Left ventricle myocardium superior (tissue), 1 donor: ENCODE data around the gene HMGCS2. TPM values are rescaled to one million over a fixed set of nuclear protein-coding genes. Genes with fewer than 3 reads are reported as not detected.
"Not testable (repeated sequence)": the region's sequence is repeated elsewhere in the genome, so short reads cannot be mapped to it uniquely, and the experiment has no call there.

Experiments
- ATAC-seq: fragments of 200-7000 bp; cut with Tn5 transposase; one replicate; pipeline ENCODE4 v1.9.1; 2020; ENCODE audit warnings: mild to moderate bottlenecking, moderate library complexity
- DNase-seq: peaks from one replicate; pipeline ENCODE4 v3.0.0-alpha.2; 2020
- intact Hi-C: fragments of 100-400 bp; cut with micrococcal nuclease; formaldehyde crosslinking; loops from one replicate; pipeline ENCODE4 v1.11.0; 2022
- total RNA-seq: library from RNA; stranded (reverse); fragmentation: NEBNext Ultra II Directional; extraction: Animal tissue kit (Norgen Biotek cat#: 25700); gene quantifications from one replicate; pipeline ENCODE4 v1.2.1, GENCODE V29; 2021
- donor health status: DM: no; HTN: yes; CAD: no; lungs with severe emphysema.

Gene HMGCS2
- total RNA-seq, 1 donor from 2014 or later: 149 TPM

DNA sequence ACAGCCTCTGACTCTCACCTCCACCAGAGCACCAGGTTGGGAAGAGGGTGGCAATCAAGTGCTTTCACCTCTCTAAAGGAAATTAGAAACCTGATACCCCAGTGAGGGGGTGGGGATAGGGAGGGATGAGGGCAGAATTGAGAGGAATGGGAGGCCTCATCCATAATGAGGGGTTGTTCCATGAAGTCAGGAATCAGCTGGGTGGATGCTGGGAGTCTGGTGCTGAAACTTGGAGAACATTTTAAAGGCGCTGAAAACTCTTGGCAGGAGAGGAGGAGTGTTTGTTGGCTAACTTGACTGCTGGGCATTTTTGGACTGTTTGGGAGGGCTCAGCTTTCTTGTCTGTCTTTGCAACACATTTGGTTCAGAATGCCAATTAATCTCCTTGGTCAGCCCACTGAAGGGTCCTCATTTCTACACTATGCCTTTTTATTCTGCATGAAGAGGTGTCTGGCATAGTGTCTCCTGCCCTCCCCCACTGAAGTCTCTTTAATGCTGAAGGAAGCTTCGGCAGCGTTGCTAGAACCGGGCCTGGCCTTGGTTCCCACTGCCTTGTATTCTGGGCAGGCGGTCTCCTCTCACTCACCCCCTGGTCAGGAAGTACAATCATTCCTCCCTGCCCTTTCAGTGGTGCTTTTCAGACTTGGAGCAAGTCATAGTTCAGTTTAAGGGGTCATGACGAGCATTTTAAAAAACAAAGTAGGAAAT lies 54.8 kb downstream of the HMGCS2 start:
- intact Hi-C loops: no loop called here
- ATAC-seq (peak; percentile 27), DNase-seq (no peak)

- no peak for ATAC-seq
- no peak for DNase-seq
- intact Hi-C loops: no loop called here
Measured at GRCh38 chr1:119713039-119713748, 55.5 kb downstream of the HMGCS2 start.

DNA sequence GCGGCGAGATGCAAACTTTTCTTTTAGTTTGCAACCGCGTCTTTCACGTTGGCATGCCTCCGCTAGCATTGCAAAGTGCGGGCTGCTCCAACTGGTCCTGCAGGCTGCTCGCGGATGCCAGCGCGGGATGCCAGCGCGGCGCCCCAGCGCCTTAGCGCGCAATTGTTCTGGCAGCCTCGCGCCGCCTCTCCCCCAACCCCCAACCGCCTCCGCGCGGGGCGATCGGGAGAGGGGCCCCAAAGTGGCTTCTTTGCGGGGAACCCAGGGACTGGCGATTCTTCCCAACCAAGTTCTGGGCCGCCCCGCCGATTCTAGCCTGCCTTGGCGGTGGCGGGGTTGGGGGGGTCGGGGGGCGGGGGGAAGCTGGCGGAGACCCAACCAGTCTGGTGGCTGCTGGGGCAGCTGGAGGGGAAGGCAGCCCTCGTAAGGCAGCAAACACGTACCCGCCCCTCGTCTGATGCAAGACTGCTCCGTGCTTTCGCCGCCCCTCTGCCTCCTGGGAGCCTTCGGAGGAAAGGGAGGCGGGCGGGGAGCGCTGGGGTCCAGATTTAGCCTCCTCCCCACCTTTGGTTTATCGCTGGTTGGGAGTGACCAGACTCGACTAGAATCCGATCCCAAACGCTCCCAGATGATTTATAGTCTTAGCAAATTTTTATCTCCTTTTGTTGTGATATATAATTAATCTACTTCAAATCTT lies 56.2 kb downstream of the HMGCS2 start:
- DNase-seq (peak; percentile 83), ATAC-seq (peak; percentile 94)
- intact Hi-C loops: no loop called here

DNA sequence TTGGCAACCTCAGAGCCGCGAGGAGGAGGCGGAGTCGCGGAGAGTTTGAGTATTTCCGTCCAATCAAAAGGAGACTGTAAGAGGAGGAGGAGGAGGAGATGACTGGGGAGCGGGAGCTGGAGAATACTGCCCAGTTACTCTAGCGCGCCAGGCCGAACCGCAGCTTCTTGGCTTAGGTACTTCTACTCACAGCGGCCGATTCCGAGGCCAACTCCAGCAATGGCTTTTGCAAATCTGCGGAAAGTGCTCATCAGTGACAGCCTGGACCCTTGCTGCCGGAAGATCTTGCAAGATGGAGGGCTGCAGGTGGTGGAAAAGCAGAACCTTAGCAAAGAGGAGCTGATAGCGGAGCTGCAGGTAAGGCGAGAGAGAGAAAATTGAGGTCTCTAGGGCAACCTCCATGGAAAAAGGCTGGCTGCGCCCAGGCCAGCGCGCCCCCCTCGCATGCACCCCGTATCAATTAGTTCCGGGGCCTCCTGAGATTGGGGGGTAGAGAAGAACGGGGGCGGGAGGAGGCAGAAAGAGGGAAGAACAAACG lies 56.8 kb downstream of the HMGCS2 start, which contains the start of gene PHGDH:
Gene PHGDH, plus strand, starts transcription at position 131 of the 538 bp plus-strand sequence. Its CDS starts 89 bp downstream, at position 220.
- peak; percentile 87 for ATAC-seq
- peak; percentile 74 for DNase-seq
- intact Hi-C loops: no loop called here

GRCh38 chr1:119711356-119711803 lies 57.3 kb downstream of the HMGCS2 start:
- intact Hi-C loops, DNase-seq, ATAC-seq: not testable (repeated sequence)

- DNase-seq, intact Hi-C loops, ATAC-seq: not testable (repeated sequence)
Measured at GRCh38 chr1:119706599-119706998, 62.1 kb downstream of the HMGCS2 start.

DNA sequence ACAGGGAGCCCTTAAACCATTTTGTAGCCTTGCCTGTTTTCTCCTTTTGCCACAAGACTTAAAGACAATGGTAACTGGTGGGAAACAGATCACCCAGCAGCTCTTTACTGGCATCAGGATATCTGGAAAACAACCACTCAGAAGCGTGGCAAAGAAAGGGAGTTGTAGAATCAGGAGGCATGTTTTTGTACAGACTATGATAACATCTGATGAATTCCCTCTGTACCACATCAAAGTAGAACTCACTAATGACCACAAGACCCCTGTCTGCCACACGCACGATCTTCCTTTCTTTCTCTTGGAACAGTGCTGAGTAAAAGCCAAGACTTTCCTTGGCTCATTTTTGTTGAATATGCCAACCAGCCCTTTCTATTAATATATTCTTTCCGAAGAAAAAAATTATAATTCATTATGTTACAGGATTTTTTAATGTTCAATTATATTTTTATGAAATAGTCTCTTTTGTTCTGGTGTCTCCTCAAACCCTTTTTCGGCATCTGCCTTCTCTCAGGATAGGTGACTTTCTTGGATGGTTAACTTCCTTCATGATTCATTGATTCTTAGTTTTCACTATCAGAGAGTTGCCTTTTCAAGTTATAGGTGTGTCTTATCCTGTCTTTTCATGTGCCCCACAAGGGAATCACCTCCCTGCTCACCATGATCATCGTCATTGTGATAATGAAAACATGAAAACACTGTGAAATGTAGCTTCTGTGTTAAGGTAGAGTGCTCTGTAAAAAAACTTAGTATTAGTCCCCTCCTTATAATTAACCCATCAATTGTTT lies 64.8 kb downstream of the HMGCS2 start:
- intact Hi-C loops: no loop called here
- no peak for ATAC-seq
- DNase-seq: no peak

DNA sequence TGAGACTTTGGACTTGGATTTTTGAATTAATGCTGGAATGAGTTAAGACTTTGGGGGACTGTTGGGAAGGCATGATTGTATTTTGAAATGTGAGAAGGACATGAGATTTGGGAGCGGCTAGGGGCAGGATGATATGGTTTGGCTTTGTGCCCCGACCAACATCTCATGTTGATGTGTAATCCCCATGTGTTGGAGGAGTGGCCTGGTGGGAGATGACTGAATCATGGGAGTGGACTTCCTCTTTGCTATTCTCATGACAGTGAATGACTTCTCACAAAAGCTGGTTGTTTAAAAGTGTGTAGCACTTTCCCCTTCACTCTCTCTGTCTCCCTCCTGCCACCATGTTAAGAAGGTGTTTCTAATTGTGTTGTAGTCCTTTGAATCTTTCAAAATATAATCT lies 66.3 kb downstream of the HMGCS2 start:
- intact Hi-C loops: no loop called here
- ATAC-seq: no peak
- DNase-seq: no peak

- DNase-seq (no peak), ATAC-seq (no peak)
- intact Hi-C loops: no loop called here
Measured at GRCh38 chr1:119701659-119702058, 67.0 kb downstream of the HMGCS2 start.

- intact Hi-C loops: no loop called here
- no peak for DNase-seq
- no peak for ATAC-seq
Measured at GRCh38 chr1:119700326-119700725, 68.4 kb downstream of the HMGCS2 start.

Other genes starting within 250 kb of the HMGCS2 start
- 11.5 TPM for gene ZNF697, start 120.6 kb downstream of the HMGCS2 start, total RNA-seq
- 7.8 TPM for gene PHGDH, start 57.0 kb downstream of the HMGCS2 start, total RNA-seq
- gene REG4, start 42.6 kb upstream of the HMGCS2 start, total RNA-seq: not detected
- not detected for gene ADAM30, start 127.6 kb upstream of the HMGCS2 start, total RNA-seq